Measurements from ENCODE around the gene FGF11.
A peak's percentile ranks its signal among the peaks of the same experiment; 100 is the strongest.

Gene FGF11

GRCh38 chr17:7443499-7444485, 4.5 kb downstream of the FGF11 start:
- H3K36me3 ChIP-seq = no peaks in the 10 kb centered on the region
- H3K4me3 ChIP-seq (ENCODE audit: low read depth in 1 of 2, low read length in 1 of 2) = no peak overlapping the region
- no peak overlapping the region for H3K27ac ChIP-seq
- TF ChIP-seq CTCF (IDR thresholded peaks at IDR 0.05) = no peak
- peaks cover 100% of the 10 kb centered on the region for H3K27me3 ChIP-seq
- H3K4me1 ChIP-seq (ENCODE audit: control insufficient read depth in 1 of 2, insufficient read depth in 1 of 2, low read depth in 1 of 2, low read length in 1 of 2) = peaks cover 25 to 38% of the 10 kb centered on the region in 2 experiments
- no peaks in the 10 kb centered on the region for H3K9me3 ChIP-seq

GRCh38 chr17:7444682-7445618, 5.6 kb downstream of the FGF11 start, which contains the start of gene CHRNB1:
Gene CHRNB1 (plus strand): TSS chr17:7445061. CDS start chr17:7445128, 67 bp downstream.
- H3K4me1 ChIP-seq (ENCODE audit: control insufficient read depth in 1 of 2, insufficient read depth in 1 of 2, low read depth in 1 of 2, low read length in 1 of 2) = peaks cover 16 to 26% of the 10 kb centered on the region in 2 experiments
- H3K27me3 ChIP-seq = peaks cover 89% of the 10 kb centered on the region
- peak within 1 kb of the TSS; percentile 55 to 74 for H3K4me3 ChIP-seq (ENCODE audit: low read depth in 1 of 2, low read length in 1 of 2)
- no peak within 1 kb of the TSS for H3K27ac ChIP-seq
- no peaks in the 10 kb centered on the region for H3K9me3 ChIP-seq
- H3K36me3 ChIP-seq = no peaks in the 10 kb centered on the region
- no peak for TF ChIP-seq CTCF (IDR thresholded peaks at IDR 0.05)

GRCh38 chr17:7445619-7445968, 6.3 kb downstream of the FGF11 start:
- TF ChIP-seq CTCF (IDR thresholded peaks at IDR 0.05) = no peak
- Histone ChIP-seq H3K27ac (no peak overlapping the region), H3K9me3 (no peaks in the 10 kb centered on the region), H3K36me3 (no peaks in the 10 kb centered on the region), H3K4me1 (ENCODE audit: control insufficient read depth in 1 of 2, insufficient read depth in 1 of 2, low read depth in 1 of 2, low read length in 1 of 2) (peaks cover 12 to 20% of the 10 kb centered on the region in 2 experiments), H3K4me3 (ENCODE audit: low read depth in 1 of 2, low read length in 1 of 2) (peak overlapping the region; percentile 55 to 74), H3K27me3 (peaks cover 83% of the 10 kb centered on the region)

- H3K27me3 ChIP-seq = peaks cover 54% of the 10 kb centered on the region
- no peak for TF ChIP-seq CTCF (IDR thresholded peaks at IDR 0.05)
- H3K36me3 ChIP-seq = no peaks in the 10 kb centered on the region
- no peak overlapping the region for H3K4me3 ChIP-seq (ENCODE audit: low read depth in 1 of 2, low read length in 1 of 2)
- H3K27ac ChIP-seq = no peak overlapping the region
- no peaks in the 10 kb centered on the region for H3K9me3 ChIP-seq
- peaks cover 12 to 16% of the 10 kb centered on the region in 2 experiments for H3K4me1 ChIP-seq (ENCODE audit: control insufficient read depth in 1 of 2, insufficient read depth in 1 of 2, low read depth in 1 of 2, low read length in 1 of 2)
These were observed 9.1 kb downstream of the FGF11 start for GRCh38 chr17:7448461-7448860.

GRCh38 chr17:7459961-7460545, 20.7 kb downstream of the FGF11 start:
- Histone ChIP-seq H3K4me1 (ENCODE audit: control insufficient read depth in 1 of 2, insufficient read depth in 1 of 2, low read depth in 1 of 2, low read length in 1 of 2) (peaks cover 10 to 12% of the 10 kb centered on the region in 2 experiments), H3K9me3 (no peaks in the 10 kb centered on the region), H3K4me3 (ENCODE audit: low read depth in 1 of 2, low read length in 1 of 2) (no peak overlapping the region), H3K27ac (no peak overlapping the region), H3K36me3 (peaks cover 21% of the 10 kb centered on the region), H3K27me3 (no peaks in the 10 kb centered on the region)
- TF ChIP-seq CTCF (IDR thresholded peaks at IDR 0.05) = no peak
